K562 (cell line): Measurements from ENCODE around the gene HAPLN2. TPM values are rescaled to one million over a fixed set of nuclear protein-coding genes. Genes with fewer than 3 reads are reported as not detected.

Experiments
- ATAC-seq: fragments of 200-7000 bp; cut with Tn5 transposase; 3 replicates; pipeline ENCODE4 v1.9.1; 2020; ENCODE audit warnings: moderate library complexity
- BruUV-seq: library from RNA; stranded (reverse); fragments of 400-500 nt; replicated peaks from 2 replicates; lab custom pipeline; 2021; lab: Mats Ljungman, UMichigan
- CTCF ChIA-PET: fragments of 300-600 bp; formaldehyde crosslinking; extraction: SDS; loops from one replicate; lab custom pipeline; 2021; ENCODE audit warnings: low intra/inter-chr PET ratio; lab: Yijun Ruan, JAX
- POLR2A ChIA-PET: fragments of 300-600, 350-650 bp; sonication (Branson Sonifier 250); formaldehyde crosslinking; extraction: SDS; loops from one replicate; lab custom pipeline; 2021; ENCODE audit warnings: antibody characterized with exemption, inconsistent platforms; lab: Yijun Ruan, JAX
- DNase-seq, 4 experiments: peaks; one replicate each; pipeline versions ENCODE4 v3.0.0 to v3.0.0-alpha.2; 2011 to 2018; ENCODE audit warnings: low spot score in 3 of 4, mixed read lengths in 3 of 4; ENCODE audit errors: extremely low read depth in 1 of 4
- FAIRE-seq: peaks from 2 replicates; lab custom pipeline; 2011; peaks lifted over from hg19 to GRCh38; lab: Jason Lieb, UNC
- H2AFZ ChIP-seq: 2 replicates; pipeline ENCODE4 v1.6.0; 2011; ENCODE audit warnings: low read depth, low read length, control low read depth, inconsistent platforms
- H3K27ac ChIP-seq: fragments of 200-600 bp; 3 replicates; pipeline ENCODE4 v1.8.0; 2011; ENCODE audit warnings: low read depth, mild to moderate bottlenecking, control low read depth, inconsistent platforms, low read length, moderate library complexity, mixed read lengths; ENCODE audit errors: extremely low read depth
- H3K27me3 ChIP-seq, 2 experiments: fragments of 300-600 bp in 1 of 2; 2 replicates in 1 of 2; 3 replicates in 1 of 2; pipeline versions ENCODE4 v1.6.0 to v1.8.0; 2011; ENCODE audit warnings: inconsistent platforms in 2 of 2, low read length in 2 of 2, mild to moderate bottlenecking in 1 of 2, mixed read lengths in 1 of 2, moderate library complexity in 1 of 2; ENCODE audit not compliant: control insufficient read depth in 2 of 2, insufficient read depth in 2 of 2
- H3K36me3 ChIP-seq: fragments of 300-600 bp; 3 replicates; pipeline ENCODE4 v1.8.0; 2011; ENCODE audit warnings: mild to moderate bottlenecking, low read length, inconsistent platforms; ENCODE audit not compliant: control insufficient read depth, insufficient read depth
- H3K4me1 ChIP-seq, 2 experiments: fragments of 200-600 bp in 1 of 2; replicated peaks in 1 of 2; 2 replicates in 1 of 2; 3 replicates in 1 of 2; pipeline versions ENCODE4 v1.5.1 to v1.8.0; 2011; ENCODE audit warnings: inconsistent platforms in 2 of 2, low read length in 2 of 2, mild to moderate bottlenecking in 1 of 2, mixed read lengths in 1 of 2, moderate library complexity in 1 of 2; ENCODE audit not compliant: control insufficient read depth in 2 of 2, insufficient read depth in 2 of 2
- H3K4me2 ChIP-seq: 2 replicates; pipeline ENCODE4 v1.6.1; 2011; ENCODE audit warnings: low read length, control low read depth, inconsistent platforms, mixed read lengths; ENCODE audit not compliant: insufficient read depth
- H3K4me3 ChIP-seq: fragments of 200-600 bp; sonication (generic), shearing (Covaris generic); 2 replicates; pipeline ENCODE4 v1.5.1; 2016; ENCODE audit warnings: control low read depth, inconsistent platforms
- H3K79me2 ChIP-seq: fragments of 200-600 bp; 3 replicates; pipeline ENCODE4 v1.8.0; 2011; ENCODE audit warnings: low read length, inconsistent platforms; ENCODE audit not compliant: control insufficient read depth, insufficient read depth
- H3K9ac ChIP-seq, 2 experiments: 2 replicates each; pipeline versions ENCODE4 v1.6.0 to v1.6.1; 2011; ENCODE audit warnings: low read depth in 2 of 2, low read length in 2 of 2, control low read depth in 1 of 2, inconsistent platforms in 1 of 2, mild to moderate bottlenecking in 1 of 2, mixed read lengths in 1 of 2; ENCODE audit not compliant: insufficient read depth in 1 of 2
- H3K9me1 ChIP-seq: one replicate; pipeline ENCODE4 v1.6.0; 2011; ENCODE audit warnings: inconsistent platforms, mild to moderate bottlenecking, low read length, moderate library complexity; ENCODE audit not compliant: control insufficient read depth, insufficient read depth
- H3K9me3 ChIP-seq: replicated peaks from 2 replicates; pipeline ENCODE4 v1.5.1; 2011; ENCODE audit warnings: low read depth, low read length, inconsistent platforms; ENCODE audit not compliant: control insufficient read depth, insufficient read depth
- H4K20me1 ChIP-seq: replicated peaks from 2 replicates; pipeline ENCODE4 v1.6.1; 2011; ENCODE audit warnings: low read length, inconsistent platforms, mixed read lengths; ENCODE audit not compliant: control insufficient read depth, insufficient read depth
- EGR1 ChIP-seq: fragments of 450-650 bp; conservative IDR thresholded peaks from 2 replicates; pipeline ENCODE4 v1.6.1; 2017; ENCODE audit warnings: mild to moderate bottlenecking
- GABPA ChIP-seq: fragments of 200-800 bp; sonication (Bioruptor generic); conservative IDR thresholded peaks from 2 replicates; pipeline ENCODE4 v1.6.1; 2016; ENCODE audit warnings: low read depth, missing genetic modification characterization, missing compliant biosample characterization
- HDAC1 ChIP-seq, 2 experiments: fragments of 450-650 bp; IDR thresholded peaks; 2 replicates each; pipeline ENCODE4 v1.6.1; 2016 to 2017; ENCODE audit warnings: inconsistent platforms in 1 of 2, mild to moderate bottlenecking in 1 of 2, moderate library complexity in 1 of 2
- HDAC2 ChIP-seq: fragments of 450-650 bp; IDR thresholded peaks from 2 replicates; pipeline ENCODE4 v1.6.1; 2016; ENCODE audit warnings: mild to moderate bottlenecking
- JUN ChIP-seq, 2 experiments: sonication (generic) in 1 of 2; formaldehyde crosslinking in 1 of 2; IDR thresholded peaks; 2 replicates each; pipeline versions ENCODE4 v1.6.1 to v1.8.0; 2012 to 2022; ENCODE audit warnings: borderline replicate concordance in 2 of 2, mild to moderate bottlenecking in 2 of 2, improper control_type of control experiment in 1 of 2, low read depth in 1 of 2, low read length in 1 of 2, missing genetic modification reagents in 1 of 2
- KDM1A ChIP-seq, 2 experiments: fragments of 450-650 bp; IDR thresholded peaks; 2 replicates each; pipeline ENCODE4 v1.6.1; 2016; ENCODE audit warnings: mild to moderate bottlenecking in 2 of 2
- MEF2A ChIP-seq: IDR thresholded peaks from 2 replicates; pipeline ENCODE4 v1.6.1; 2011; ENCODE audit warnings: low read depth, mild to moderate bottlenecking, low read length, moderate library complexity; ENCODE audit not compliant: control insufficient read depth
- PHF21A ChIP-seq: fragments of 450-650 bp; IDR thresholded peaks from 2 replicates; pipeline ENCODE4 v1.6.1; 2017; ENCODE audit warnings: low read depth, borderline replicate concordance
- POLR2B ChIP-seq: fragments of 450-650 bp; IDR thresholded peaks from 2 replicates; pipeline ENCODE4 v1.6.1; 2018; ENCODE audit warnings: low read depth; ENCODE audit not compliant: partially characterized antibody
- RAD51 ChIP-seq: fragments of 450-650 bp; IDR thresholded peaks from 2 replicates; pipeline ENCODE4 v1.7.1; 2016; ENCODE audit warnings: low read depth, mild to moderate bottlenecking, borderline replicate concordance
- RBBP5 ChIP-seq: fragments of 200-600 bp; sonication (generic); IDR thresholded peaks from 2 replicates; pipeline ENCODE4 v1.6.1; 2012; ENCODE audit warnings: borderline replicate concordance, mild to moderate bottlenecking, low read length, control low read depth, inconsistent platforms; ENCODE audit not compliant: insufficient read depth, poor library complexity, severe bottlenecking
- RBFOX2 ChIP-seq: fragments of 200-400 bp; formaldehyde crosslinking; IDR thresholded peaks from 2 replicates; pipeline ENCODE4 v1.6.1; 2017; ENCODE audit warnings: low read depth, mild to moderate bottlenecking, low read length, moderate library complexity
- RCOR1 ChIP-seq, 2 experiments: IDR thresholded peaks; 2 replicates each; pipeline ENCODE4 v1.6.1; 2012; ENCODE audit warnings: low read depth in 2 of 2, low read length in 2 of 2, borderline replicate concordance in 1 of 2, improper control_type of control experiment in 1 of 2
- SETDB1 ChIP-seq: IDR thresholded peaks from one replicate; pipeline ENCODE4 v1.6.1; 2012; ENCODE audit warnings: low read length, control low read depth, inconsistent platforms
- SMAD1 ChIP-seq: fragments of 150-350 bp; IDR thresholded peaks from 2 replicates; pipeline ENCODE4 v1.6.1; 2014; ENCODE audit warnings: low read length, low read depth; ENCODE audit not compliant: partially characterized antibody
- SRF ChIP-seq, 2 experiments: fragments of 250-450, 450-650 bp in 1 of 2; sonication (Bioruptor Pico) in 1 of 2; sonication (generic) in 1 of 2; formaldehyde crosslinking; IDR thresholded peaks; 2 replicates each; pipeline versions ENCODE4 v1.5.0 to v1.5.1; 2020 to 2022; ENCODE audit warnings: mild to moderate bottlenecking in 1 of 2, missing genetic modification reagents in 1 of 2
- TARDBP ChIP-seq: fragments of 450-650 bp; IDR thresholded peaks from 2 replicates; pipeline ENCODE4 v1.6.1; 2016
- ZFP36 ChIP-seq: fragments of 150-350 bp; IDR thresholded peaks from 2 replicates; pipeline ENCODE4 v1.6.1; 2018; ENCODE audit warnings: low read length, low read depth; ENCODE audit not compliant: partially characterized antibody
- ZFPM2 ChIP-seq: fragments of 250-450 bp; sonication (Bioruptor Pico); IDR thresholded peaks from 2 replicates; pipeline ENCODE4 v1.5.1; 2022; ENCODE audit warnings: mild to moderate bottlenecking
- ZNF444 ChIP-seq: fragments of 250-450 bp; sonication (Bioruptor Pico); IDR thresholded peaks from 2 replicates; pipeline ENCODE4 v1.4.0; 2020; ENCODE audit warnings: mild to moderate bottlenecking, moderate library complexity
- WGBS: fragments of 100-300 bp; shearing (Covaris generic); methylation state at CpG from one replicate; pipeline ENCODE4 v1.1.6; 2016; ENCODE audit warnings: low coverage, mixed read lengths; ENCODE audit not compliant: insufficient coverage; ENCODE audit errors: missing lambda C conversion rate; 5-methylcytosine and 5-hydroxymethylcytosine counted together
- in situ Hi-C: fragments of 300-500 bp; cut with MboI; formaldehyde crosslinking; loops from 4 replicates; pipeline ENCODE4 v1.15.0; 2018; ENCODE audit warnings: inconsistent platforms, mixed read lengths
- intact Hi-C: fragments of 100-400 bp; cut with micrococcal nuclease; formaldehyde crosslinking; loops from 2 replicates; pipeline ENCODE4 v1.14.2; 2022
- polyA plus RNA-seq, 8 experiments: library from polyadenylated mRNA; depleted of rRNA in 4 of 8; stranded (reverse) in 5 of 8; unstranded in 3 of 8; fragments of >200 nt; fragmentation: Nextera tagmentation in 2 of 8; fragmentation: Illumina TruSeq in 1 of 8; extraction: Ambion mirVana in 2 of 8; extraction: Trizol in 1 of 8; gene quantifications; 2 replicates each; pipeline versions ENCODE4 v1.2.1 to v1.2.3, GENCODE V29; 2011 to 2014; ENCODE audit warnings: inconsistent platforms in 1 of 8, missing spikeins in 1 of 8
- total RNA-seq, 7 experiments: library from RNA; depleted of rRNA in 6 of 7; stranded (reverse); fragments of >200 nt in 6 of 7; fragmentation: Illumina TruSeq in 2 of 7; extraction: Trizol in 2 of 7; gene quantifications; 2 replicates each; pipeline versions ENCODE4 v1.2.1 to v1.2.3, GENCODE V29; 2011 to 2021; ENCODE audit warnings: low replicate concordance in 1 of 7
- TF ChIP-seq, protein P1 (sequence below): fragments of 200-800 bp; sonication (Bioruptor generic); IDR thresholded peaks from 2 replicates; pipeline ENCODE4 v1.6.1; 2017; ENCODE audit warnings: missing genetic modification characterization, missing compliant biosample characterization

HAPLN2 gene
- total and polyA plus RNA-seq, 9 of the 15 experiments (the other 6 are each of a cell fraction or from before 2014, with no cell fraction given) = 0.14 to 5.2 (median 3.8) TPM; not detected in 4

DNA sequence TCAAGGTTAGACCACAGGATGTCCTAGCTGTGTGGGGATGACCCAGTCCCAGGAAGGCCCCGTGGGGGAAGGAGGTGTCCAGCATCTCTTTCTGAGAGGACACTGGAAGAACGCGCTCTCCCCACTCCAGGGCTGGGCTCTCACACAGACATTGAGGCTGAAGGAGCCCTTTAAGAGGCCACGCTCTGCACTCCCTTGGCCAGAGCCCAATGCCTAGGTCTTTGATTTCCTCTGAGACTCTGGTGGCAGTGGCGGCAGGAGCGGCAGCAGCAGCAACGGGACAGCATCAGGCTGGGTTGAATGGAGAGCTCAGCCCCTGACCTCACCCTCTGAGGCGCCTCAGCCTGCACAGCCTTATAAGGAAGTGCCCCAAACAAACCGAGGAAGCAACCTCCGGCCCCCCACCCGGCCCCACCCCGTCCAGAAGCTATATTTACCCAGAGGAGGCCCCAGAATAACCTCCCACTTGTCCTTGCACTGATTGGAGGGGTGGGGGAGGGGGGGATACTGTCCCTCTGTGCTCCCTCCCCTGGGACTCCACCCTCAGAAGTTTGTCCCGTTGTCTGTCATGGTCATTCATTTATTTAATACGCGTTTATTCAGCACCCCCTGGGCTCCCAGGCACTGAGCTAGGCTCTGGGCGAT lies 45.7 kb downstream of the HAPLN2 start:
- ChIA-PET CTCF (no interaction called here), POLR2A (interaction anchor here (0.7 to 2.3 kb wide), 5 partner anchors 12 to 102 kb away, joined by 3 to 10 read pairs (median 3); partner anchors contain the start of genes ISG20L2, METTL25B, NES and PRCC)
- Histone ChIP-seq H3K4me1 (peaks cover 45 to 76% of the 10 kb centered on the region in 2 experiments), H3K9ac (peak overlapping the region in 1 of 2 experiments; percentile 72; a peak in 2 of 4 replicates), H3K79me2 (peaks cover 24% of the 10 kb centered on the region), H3K36me3 (peaks cover 4% of the 10 kb centered on the region; the same call in 1 of the 3 replicates), H3K4me3 (no peak overlapping the region), H3K9me1 (no peaks in the 10 kb centered on the region), H2AFZ (0 out of 2 replicates have a peak overlapping the region, but pooled peaks have one; percentile 7), H4K20me1 (no peaks in the 10 kb centered on the region), H3K27me3 (no peaks in the 10 kb centered on the region), H3K9me3 (no peaks in the 10 kb centered on the region), H3K4me2 (no peak overlapping the region), H3K27ac (peak overlapping the region; percentile 16; the same call in 1 of the 3 replicates)
- 49% methylated on average over 16 of the region's 16 CpGs for WGBS
- peak; percentile 98 for TF ChIP-seq PHF21A
- peak; percentile 28; the same call in 1 of the 2 replicates for TF ChIP-seq RBFOX2
- no peak for TF ChIP-seq JUN (IDR thresholded peaks at IDR 0.05; ENCODE audit: borderline replicate concordance, low read depth, low read length)
- no peak for TF ChIP-seq JUN (CRISPR knock-in tag; IDR thresholded peaks at IDR 0.05; ENCODE audit: borderline replicate concordance)
- peak; percentile 37 to 95; a peak in 3 of 4 replicates for TF ChIP-seq RCOR1 (IDR thresholded peaks at IDR 0.05; ENCODE audit: borderline replicate concordance in 1 of 2, low read depth in 2 of 2, low read length in 2 of 2)
- peak in 1 of 2 experiments; percentile 38; a peak in 1 of 4 replicates for TF ChIP-seq HDAC1 (IDR thresholded peaks at IDR 0.05)
- TF ChIP-seq RBBP5 = peak; percentile 29
- peak; percentile 91 for TF ChIP-seq KDM1A (IDR thresholded peaks at IDR 0.05)
- TF ChIP-seq TARDBP = 0 out of 2 replicates have a peak, but pooled peaks have one; percentile 64
- TF ChIP-seq RAD51 = no peak
- peak; percentile 47; the same call in 1 of the 2 replicates for TF ChIP-seq HDAC2
- TF ChIP-seq, protein P1, sequence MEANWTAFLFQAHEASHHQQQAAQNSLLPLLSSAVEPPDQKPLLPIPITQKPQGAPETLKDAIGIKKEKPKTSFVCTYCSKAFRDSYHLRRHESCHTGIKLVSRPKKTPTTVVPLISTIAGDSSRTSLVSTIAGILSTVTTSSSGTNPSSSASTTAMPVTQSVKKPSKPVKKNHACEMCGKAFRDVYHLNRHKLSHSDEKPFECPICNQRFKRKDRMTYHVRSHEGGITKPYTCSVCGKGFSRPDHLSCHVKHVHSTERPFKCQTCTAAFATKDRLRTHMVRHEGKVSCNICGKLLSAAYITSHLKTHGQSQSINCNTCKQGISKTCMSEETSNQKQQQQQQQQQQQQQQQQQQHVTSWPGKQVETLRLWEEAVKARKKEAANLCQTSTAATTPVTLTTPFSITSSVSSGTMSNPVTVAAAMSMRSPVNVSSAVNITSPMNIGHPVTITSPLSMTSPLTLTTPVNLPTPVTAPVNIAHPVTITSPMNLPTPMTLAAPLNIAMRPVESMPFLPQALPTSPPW (CRISPR knock-in tag) = peak; percentile 73
- no peak for TF ChIP-seq SETDB1
- TF ChIP-seq SRF (CRISPR knock-in tag; IDR thresholded peaks at IDR 0.05) = peak; percentile 44 to 92; a peak in 2 of 4 replicates
- peak; percentile 54 for TF ChIP-seq SMAD1
- no peak for TF ChIP-seq POLR2B
- TF ChIP-seq ZFP36 = peak; percentile 44
- no peak for TF ChIP-seq GABPA
- peak; percentile 66 for TF ChIP-seq MEF2A
- TF ChIP-seq ZNF444 (CRISPR knock-in tag) = no peak
- TF ChIP-seq ZFPM2 (CRISPR knock-in tag) = no peak
- TF ChIP-seq EGR1 = 0 out of 2 replicates have a peak, but pooled peaks have one; percentile 9
- intact Hi-C loops = no loop called here
- no peak for FAIRE-seq
- DNase-seq = peak in 2 of 4 experiments; percentile 54 to 57
- ATAC-seq = no peak
- BruUV-seq = no TSS peak
- in situ Hi-C loops = no loop called here
